ENCODE results near the gene LRRC27. TPM values are rescaled to one million over a fixed set of nuclear protein-coding genes. Genes with fewer than 3 reads are reported as not detected.
A peak's percentile ranks its signal among the peaks of the same experiment; 100 is the strongest.

LRRC27 gene
- total RNA-seq, 1 experiment from 2014 or later: 4.1 TPM

DNA sequence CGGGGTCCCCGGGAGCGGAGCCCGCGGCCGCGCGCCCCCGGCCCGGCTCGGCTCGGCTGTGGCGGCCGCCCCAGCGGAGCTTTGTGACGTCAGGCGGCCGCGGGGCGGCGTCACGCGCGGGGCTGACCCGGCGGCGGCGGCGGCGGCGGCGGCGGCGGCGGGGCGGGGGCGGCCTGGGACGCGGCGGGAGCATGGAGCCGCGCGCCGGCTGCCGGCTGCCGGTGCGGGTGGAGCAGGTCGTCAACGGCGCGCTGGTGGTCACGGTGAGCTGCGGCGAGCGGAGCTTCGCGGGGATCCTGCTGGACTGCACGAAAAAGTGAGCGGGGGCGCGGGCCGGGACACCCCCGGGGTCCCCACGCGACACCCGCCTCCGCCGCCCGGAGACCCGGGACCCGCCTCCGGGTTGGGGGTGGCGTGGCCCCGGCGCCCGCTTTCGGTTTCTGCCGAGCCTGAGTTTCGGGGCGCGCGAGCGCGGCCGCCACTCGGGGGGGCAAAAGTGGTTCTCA, 65.1 kb downstream of the LRRC27 start, which contains the start of gene PWWP2B:
TSS of gene PWWP2B (plus strand) at position 165 of the 506 bp plus-strand sequence. CDS start at position 192, 27 bp downstream.
- no TSS peak for BruUV-seq (replicated peaks)
- H3K4me2 ChIP-seq (ENCODE audit: low read length): peak within 1 kb of the TSS; percentile 82
- peak within 1 kb of the TSS; percentile 79 for H3K27ac ChIP-seq (ENCODE audit: low read depth, low read length)
- H3K27me3 ChIP-seq (ENCODE audit: insufficient read depth, low read length): no peaks in the 10 kb centered on the region
- ChIA-PET CTCF (no interaction called here), RAD21 (ENCODE audit: low non-redundant PET in 1 of 2, low total read pairs in 2 of 2, uncharacterized antibody in 2 of 2, unreplicated experiment in 2 of 2) (no interaction called here), POLR2A (no interaction called here)
- peaks cover 11 to 36% of the 10 kb centered on the region in 2 experiments for H3K4me1 ChIP-seq (ENCODE audit: control insufficient read depth in 1 of 2, insufficient read depth in 2 of 2, low read length in 2 of 2)
- H3K9ac ChIP-seq (ENCODE audit: low read length): peak within 1 kb of the TSS; percentile 79
- H3K79me2 ChIP-seq (ENCODE audit: insufficient read depth, low read length): peaks cover 39% of the 10 kb centered on the region
- intact Hi-C loops (cut with micrococcal nuclease): no loop called here
- H3K9me3 ChIP-seq (ENCODE audit: control insufficient read depth in 1 of 2, insufficient read depth in 1 of 2, low read depth in 1 of 2, low read length in 2 of 2): no peaks in the 10 kb centered on the region
- no peak within 1 kb of the TSS for H2AFZ ChIP-seq (ENCODE audit: low read depth, low read length, poor library complexity, severe bottlenecking)
- DNase-seq (ENCODE audit: low read depth, low spot score) (no peak), ATAC-seq (peak; percentile 46)
- no peaks in the 10 kb centered on the region for H4K20me1 ChIP-seq (ENCODE audit: insufficient read depth)
- TF ChIP-seq ZFX (IDR thresholded peaks at IDR 0.05) (no peak), FOSL1 (IDR thresholded peaks at IDR 0.05; ENCODE audit: low read depth) (no peak), ELF1 (IDR thresholded peaks at IDR 0.05; ENCODE audit: borderline replicate concordance, low read depth) (no peak), JUND (IDR thresholded peaks at IDR 0.05) (no peak), TCF7L2 (IDR thresholded peaks at IDR 0.05; ENCODE audit: borderline replicate concordance, extremely low read depth, insufficient read depth, insufficient read length) (no peak), CBX3 (IDR thresholded peaks at IDR 0.05; ENCODE audit: low read depth) (no peak), SRF (IDR thresholded peaks at IDR 0.05; ENCODE audit: low read depth) (no peak), MAX (IDR thresholded peaks at IDR 0.05) (no peak), CTCF (IDR thresholded peaks at IDR 0.05 in 2 of 3, conservative IDR thresholded peaks at IDR 0.05 in 1 of 3; ENCODE audit: borderline replicate concordance in 1 of 3, insufficient read depth in 1 of 3, low read depth in 2 of 3, low read length in 2 of 3) (no peak), EZH2 (IDR thresholded peaks at IDR 0.05) (no peak), ATF3 (IDR thresholded peaks at IDR 0.05) (no peak)
- peak within 1 kb of the TSS; percentile 60 to 63 for H3K4me3 ChIP-seq (replicated peaks in 1 of 2; ENCODE audit: low read depth in 1 of 2, low read length in 2 of 2)
- H3K36me3 ChIP-seq (ENCODE audit: control insufficient read depth in 1 of 2, insufficient read depth in 2 of 2, low read length in 2 of 2): no peaks in the 10 kb centered on the region
- H3K9me2 ChIP-seq (ENCODE audit: insufficient read depth): no peaks in the 10 kb centered on the region
